Small intestine (tissue), 7 donors: ENCODE data around the gene IMPG2. TPM values are rescaled to one million over a fixed set of nuclear protein-coding genes. Genes with fewer than 3 reads are reported as not detected.

Experiments used
- DNase-seq, 2 donors: peaks; one replicate each; pipeline versions ENCODE4 v3.0.0 to v3.0.0-alpha.2; 2013
- FAIRE-seq: peaks from 2 replicates; lab custom pipeline; 2012; peaks lifted over from hg19 to GRCh38; lab: Jason Lieb, UNC
- H3K27ac ChIP-seq, 3 donors: one replicate each; pipeline ENCODE4 v1.5.1; 2013; ENCODE audit warnings: low read length in 2 of 3, mild to moderate bottlenecking in 2 of 3, control low read depth in 1 of 3, inconsistent platforms in 1 of 3, low read depth in 1 of 3, moderate library complexity in 1 of 3
- H3K27me3 ChIP-seq, 3 donors: one replicate each; pipeline ENCODE4 v1.6.1; 2013; ENCODE audit warnings: low read length in 3 of 3, inconsistent platforms in 1 of 3; ENCODE audit not compliant: control insufficient read depth in 3 of 3, insufficient read depth in 3 of 3
- H3K36me3 ChIP-seq, 3 donors: one replicate each; pipeline ENCODE4 v1.6.1; 2013; ENCODE audit warnings: low read length in 3 of 3, inconsistent platforms in 1 of 3, low read depth in 1 of 3, mild to moderate bottlenecking in 1 of 3, moderate library complexity in 1 of 3; ENCODE audit not compliant: control insufficient read depth in 3 of 3, insufficient read depth in 2 of 3
- H3K4me1 ChIP-seq, 3 donors: one replicate each; pipeline ENCODE4 v1.6.1; 2013; ENCODE audit warnings: low read length in 2 of 3, inconsistent platforms in 1 of 3, low read depth in 1 of 3, mild to moderate bottlenecking in 1 of 3, moderate library complexity in 1 of 3; ENCODE audit not compliant: control insufficient read depth in 3 of 3, insufficient read depth in 2 of 3
- H3K4me3 ChIP-seq, 3 donors: one replicate each; pipeline ENCODE4 v1.5.1; 2013; ENCODE audit warnings: low read length in 3 of 3, control low read depth in 1 of 3, inconsistent platforms in 1 of 3, low read depth in 1 of 3, mild to moderate bottlenecking in 1 of 3, moderate library complexity in 1 of 3
- H3K9me3 ChIP-seq, 2 donors: one replicate each; pipeline ENCODE4 v1.6.1; 2013; ENCODE audit warnings: low read depth in 1 of 2, low read length in 1 of 2; ENCODE audit not compliant: control insufficient read depth in 2 of 2, insufficient read depth in 1 of 2
- WGBS, 3 donors: extraction: QIAGEN DNeasy Blood & Tissue Kit; methylation state at CpG; one replicate each; pipeline ENCODE4 v1.1.7; 2013; 5-methylcytosine and 5-hydroxymethylcytosine counted together
- polyA plus RNA-seq, 4 donors: library from polyadenylated mRNA; stranded (reverse) in 3 of 4; unstranded in 1 of 4; fragments of 200-250 nt in 3 of 4; fragments of 120-200 nt in 1 of 4; gene quantifications; one replicate each; pipeline versions ENCODE4 v1.2.1 to v1.2.3, GENCODE V29; 2013
- donor health status: healthy with polysubstance abuse.
- donor health status: control.
- donor health status: control.
- donor health status: Bipolar disorder and iron deficiency.
- donor health status: healthy.

IMPG2 gene
- polyA plus RNA-seq, 4 donors, result 0.04 to 0.66 TPM; not detected in 2

DNA sequence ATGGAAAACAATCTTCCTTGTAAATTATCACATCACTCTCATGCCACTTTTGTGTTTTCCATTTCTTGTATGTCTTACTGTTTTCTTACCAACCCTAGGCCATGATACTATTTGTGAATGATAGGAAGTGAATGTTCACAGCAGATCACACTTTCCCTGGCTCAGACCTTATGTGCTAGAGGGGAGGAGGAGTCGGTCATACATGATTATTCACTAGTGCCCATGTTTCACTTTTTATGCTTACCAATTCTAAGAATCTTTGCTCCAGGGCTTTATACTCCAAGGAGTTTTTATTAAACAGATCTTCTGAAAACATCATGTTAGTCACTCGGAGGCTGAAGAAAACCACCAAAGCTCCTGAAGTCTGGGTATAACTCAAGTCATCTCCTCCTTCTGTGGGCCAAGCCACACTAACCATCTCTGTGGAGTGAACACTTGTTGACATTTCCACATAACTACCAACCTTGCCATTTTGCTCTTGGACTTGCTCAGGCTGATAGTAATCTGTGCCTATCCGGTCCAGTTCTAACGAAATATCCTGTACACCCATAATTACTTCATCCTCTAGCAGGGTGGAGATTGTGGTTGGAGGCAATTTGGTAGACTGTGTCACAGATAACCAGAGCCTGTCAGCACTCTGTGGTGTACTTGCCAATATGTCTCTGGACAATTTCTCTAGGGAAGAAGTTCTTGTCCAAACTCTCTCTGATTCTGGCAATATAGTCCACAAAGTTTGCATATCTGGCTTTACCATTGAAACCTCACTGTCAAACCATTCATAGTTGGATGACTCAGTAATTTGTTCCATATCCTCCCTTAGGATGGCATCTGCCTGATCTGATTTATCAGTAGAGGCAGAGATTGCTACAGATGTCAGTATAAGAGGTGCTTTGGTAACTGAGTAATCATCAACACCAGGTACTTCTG lies 76.8 kb downstream of the IMPG2 start:
- no peaks in the 10 kb centered on the region for H3K4me1 ChIP-seq
- H3K9me3 ChIP-seq, result no peaks in the 10 kb centered on the region
- WGBS, 3 donors, result 84 to 95% (median 93%) methylated on average over 4 of the region's 4 CpGs
- no peak for FAIRE-seq
- H3K36me3 ChIP-seq, result no peaks in the 10 kb centered on the region
- no peak overlapping the region for H3K27ac ChIP-seq
- no peak for DNase-seq
- no peaks in the 10 kb centered on the region for H3K27me3 ChIP-seq
- no peak overlapping the region for H3K4me3 ChIP-seq

DNA sequence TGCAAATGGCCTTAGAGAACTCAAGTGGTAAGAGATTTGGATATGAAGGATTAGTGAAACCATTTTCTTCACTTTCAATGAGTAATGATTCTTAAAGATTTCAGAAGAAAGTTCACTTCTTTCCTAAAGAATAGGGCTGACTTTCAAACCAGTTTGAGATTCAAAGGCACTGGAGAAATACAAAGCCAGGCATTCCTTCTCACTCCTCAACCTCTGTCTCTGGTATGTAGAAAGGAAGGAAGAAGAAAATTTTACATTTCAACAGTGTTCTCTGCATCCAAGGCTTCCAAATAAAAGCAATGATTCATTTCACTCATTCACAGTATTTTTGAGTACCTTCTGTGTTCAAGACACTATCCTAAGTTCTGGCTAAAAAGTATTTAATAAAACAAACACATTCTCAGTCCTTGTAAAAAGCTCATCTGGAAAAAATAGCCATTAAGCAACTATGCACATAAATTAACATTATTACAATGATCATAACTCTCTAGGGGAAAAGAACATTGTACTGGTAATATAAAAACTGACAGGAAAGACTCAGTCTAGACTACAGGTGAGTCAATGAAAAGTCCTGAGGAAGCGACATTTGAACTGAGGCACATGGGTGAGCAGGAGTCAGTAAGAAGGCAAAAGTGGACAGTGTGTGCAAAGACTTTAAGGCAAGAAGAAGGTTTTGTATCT lies 79.5 kb downstream of the IMPG2 start:
- no peaks in the 10 kb centered on the region for H3K27me3 ChIP-seq
- no peak overlapping the region for H3K4me3 ChIP-seq
- DNase-seq (no peak), FAIRE-seq (no peak)
- WGBS, 3 donors, result 97 to 100% (median 99%) methylated on average over 1 of the region's 1 CpG
- H3K27ac ChIP-seq, result no peak overlapping the region
- no peaks in the 10 kb centered on the region for H3K9me3 ChIP-seq
- H3K4me1 ChIP-seq, result no peaks in the 10 kb centered on the region
- H3K36me3 ChIP-seq, result no peaks in the 10 kb centered on the region

DNA sequence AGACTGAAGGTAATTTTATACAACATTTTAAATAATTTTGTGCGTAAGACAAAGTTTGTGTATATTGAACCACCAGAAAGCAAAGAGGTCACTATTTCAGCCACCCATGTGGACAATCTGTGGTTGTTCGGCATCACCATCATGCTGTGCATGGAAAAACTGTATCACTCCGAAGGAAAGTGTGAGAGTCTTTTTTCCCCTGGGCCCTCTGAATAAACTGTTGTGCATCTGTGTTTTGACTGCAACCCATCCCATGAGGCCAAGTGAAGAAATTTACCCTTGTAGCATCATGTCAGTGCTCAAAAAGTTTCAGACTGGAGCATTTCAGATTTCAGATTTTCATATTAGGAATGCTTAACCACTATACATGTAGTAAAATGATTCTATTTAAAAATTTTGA lies 85.3 kb downstream of the IMPG2 start:
- Histone ChIP-seq H3K27me3 (no peaks in the 10 kb centered on the region), H3K27ac (no peak overlapping the region), H3K4me3 (no peak overlapping the region), H3K36me3 (no peaks in the 10 kb centered on the region), H3K9me3 (no peaks in the 10 kb centered on the region), H3K4me1 (no peaks in the 10 kb centered on the region)
- DNase-seq, result no peak
- FAIRE-seq, result no peak
- WGBS, 3 donors, result 92 to 97% (median 95%) methylated on average over 3 of the region's 3 CpGs

DNA sequence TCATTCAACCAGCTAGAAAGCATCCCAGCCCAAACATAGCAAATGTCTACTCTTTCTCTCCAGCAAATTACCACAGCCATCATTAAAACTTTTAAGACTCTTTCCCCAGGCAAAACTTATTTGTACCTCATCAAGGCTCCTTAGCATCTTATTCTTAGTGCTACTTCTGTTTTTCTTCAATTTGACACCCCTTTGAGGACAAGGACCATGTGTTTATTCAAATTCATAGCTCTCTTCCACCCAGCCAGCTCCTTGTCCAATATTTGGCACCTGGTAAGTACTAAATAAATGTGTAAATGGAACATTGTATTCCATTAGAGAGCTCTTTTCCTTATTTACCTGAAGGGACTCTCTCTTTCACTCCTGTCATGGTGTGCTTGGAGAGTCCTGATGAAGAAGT lies 89.8 kb downstream of the IMPG2 start:
- DNase-seq (no peak), FAIRE-seq (no peak)
- Histone ChIP-seq H3K4me3 (no peak overlapping the region), H3K9me3 (no peaks in the 10 kb centered on the region), H3K4me1 (no peaks in the 10 kb centered on the region), H3K27me3 (no peaks in the 10 kb centered on the region), H3K27ac (no peak overlapping the region), H3K36me3 (no peaks in the 10 kb centered on the region)

DNA sequence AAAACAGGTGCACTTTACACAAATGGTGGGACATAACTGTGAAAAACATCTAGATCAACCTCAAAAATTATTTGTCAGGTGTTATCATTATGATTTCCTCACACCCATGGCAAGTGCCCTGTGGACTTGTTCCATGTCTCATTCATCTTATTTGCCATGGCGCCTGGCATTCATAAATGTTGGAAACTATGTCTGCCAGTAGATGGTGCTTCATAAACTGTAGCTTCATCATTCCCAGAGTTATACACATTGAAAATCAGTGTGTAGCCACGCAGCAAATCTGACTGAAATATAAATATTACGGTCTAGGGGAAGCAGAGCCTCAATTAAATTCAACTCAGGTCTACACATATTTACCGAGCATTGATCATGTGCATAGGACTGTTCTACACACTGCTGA lies 90.7 kb downstream of the IMPG2 start:
- no peaks in the 10 kb centered on the region for H3K9me3 ChIP-seq
- DNase-seq (peak in 1 of 2 donors; percentile 21), FAIRE-seq (no peak)
- H3K4me1 ChIP-seq, result no peaks in the 10 kb centered on the region
- no peaks in the 10 kb centered on the region for H3K27me3 ChIP-seq
- no peak overlapping the region for H3K27ac ChIP-seq
- WGBS, 3 donors, result 48 to 73% (median 60%) methylated on average over 4 of the region's 4 CpGs
- no peak overlapping the region for H3K4me3 ChIP-seq
- no peaks in the 10 kb centered on the region for H3K36me3 ChIP-seq

DNA sequence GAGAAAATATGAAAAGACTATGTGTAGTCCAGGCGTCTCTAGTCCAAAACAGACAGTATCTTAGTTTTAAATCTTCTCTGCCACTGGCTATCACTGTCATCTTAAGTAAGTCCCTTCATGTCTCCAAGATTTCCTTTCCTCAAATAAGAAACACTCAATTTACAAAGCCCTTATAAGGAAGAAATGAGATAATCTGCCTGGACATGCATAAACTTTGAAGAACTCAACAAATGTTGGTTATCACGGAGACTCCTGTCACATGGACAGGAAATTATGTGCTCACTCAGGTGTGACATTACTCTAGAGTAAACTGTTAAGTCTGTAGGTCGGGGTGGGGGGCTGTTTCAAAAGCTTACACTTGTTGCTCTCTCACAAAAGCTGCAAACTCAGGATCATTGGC lies 91.9 kb downstream of the IMPG2 start:
- DNase-seq (no peak), FAIRE-seq (no peak)
- Histone ChIP-seq H3K4me1 (no peaks in the 10 kb centered on the region), H3K4me3 (no peak overlapping the region), H3K27me3 (no peaks in the 10 kb centered on the region), H3K9me3 (no peaks in the 10 kb centered on the region), H3K36me3 (no peaks in the 10 kb centered on the region), H3K27ac (no peak overlapping the region)
- 59 to 71% (median 71%) methylated on average over 3 of the region's 3 CpGs for WGBS, 3 donors

DNA sequence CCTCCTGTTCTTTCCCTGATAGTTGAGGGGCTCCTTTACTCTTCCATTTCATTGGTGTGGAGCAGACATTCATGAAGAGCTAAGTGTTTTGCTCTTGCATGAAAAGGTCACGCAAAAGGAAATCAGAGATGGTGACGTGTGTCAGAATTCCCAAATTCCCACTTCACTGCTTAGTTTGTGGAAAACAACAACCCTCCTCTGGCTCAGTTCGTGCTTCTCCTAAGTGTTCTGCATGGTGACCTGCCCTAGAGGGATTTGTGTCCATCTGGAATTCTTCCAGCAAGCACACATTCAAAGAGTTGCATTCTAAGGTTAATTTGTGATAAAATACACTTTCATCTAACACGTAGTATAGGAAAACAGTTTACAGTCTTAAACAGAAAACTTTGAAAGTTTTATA lies 95.6 kb downstream of the IMPG2 start:
- Histone ChIP-seq H3K4me1 (no peaks in the 10 kb centered on the region), H3K4me3 (no peak overlapping the region), H3K27me3 (no peaks in the 10 kb centered on the region), H3K36me3 (no peaks in the 10 kb centered on the region), H3K27ac (no peak overlapping the region), H3K9me3 (peaks cover 0 to under 1% of the 10 kb centered on the region in 2 donors)
- DNase-seq (no peak), FAIRE-seq (no peak)
- 69 to 79% (median 76%) methylated on average over 4 of the region's 4 CpGs for WGBS, 3 donors

DNA sequence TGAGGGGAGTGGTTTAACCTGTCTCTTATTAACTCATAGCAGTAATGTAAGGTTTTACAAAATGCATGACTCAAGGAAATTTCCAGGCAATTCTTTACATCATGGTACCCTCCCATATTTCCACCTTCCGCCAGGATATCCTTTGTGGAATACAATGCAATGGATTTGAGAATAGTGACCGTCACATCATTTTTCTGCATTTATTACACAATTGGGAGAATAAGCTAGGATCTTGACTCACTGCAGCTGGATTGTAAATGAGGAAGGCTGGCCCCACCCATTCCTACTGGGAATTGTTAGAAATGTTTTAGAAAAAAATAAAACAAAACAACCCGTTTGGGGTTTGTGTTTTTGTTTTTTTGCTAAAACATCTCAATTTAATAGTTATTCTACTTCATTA lies 97.4 kb downstream of the IMPG2 start:
- FAIRE-seq (no peak), DNase-seq (no peak)
- WGBS, 3 donors, result 76 to 94% (median 93%) methylated on average over 3 of the region's 3 CpGs
- Histone ChIP-seq H3K4me3 (no peak overlapping the region), H3K27me3 (no peaks in the 10 kb centered on the region), H3K36me3 (no peaks in the 10 kb centered on the region), H3K4me1 (no peaks in the 10 kb centered on the region), H3K27ac (no peak overlapping the region), H3K9me3 (peaks cover 2 to 8% of the 10 kb centered on the region in 2 donors)
